Endothelial cell of umbilical vein (primary cell): Measurements from ENCODE around the gene KIF23. TPM values are rescaled to one million over a fixed set of nuclear protein-coding genes. Genes with fewer than 3 reads are reported as not detected.

Experiments used
- BruUV-seq: library from RNA; stranded (reverse); fragments of 400-500 nt; replicated peaks from 2 replicates; lab custom pipeline; 2021; lab: Mats Ljungman, UMichigan
- CTCF ChIA-PET: fragments of 300-600, 350-600 bp; sonication (Branson Sonifier 250); formaldehyde crosslinking; loops from one replicate; lab custom pipeline; 2021; ENCODE audit warnings: antibody characterized with exemption, inconsistent platforms; lab: Charles Lee
- POLR2A ChIA-PET: fragments of 300-600, 350-600 bp; sonication (Branson Sonifier 250); formaldehyde crosslinking; loops from one replicate; lab custom pipeline; 2021; ENCODE audit warnings: antibody characterized with exemption, inconsistent platforms; lab: Charles Lee
- DNase-seq: peaks from one replicate; pipeline ENCODE4 v3.0.0-alpha.2; 2011; ENCODE audit warnings: low read depth, low spot score
- FAIRE-seq: peaks from 2 replicates; lab custom pipeline; 2011; peaks lifted over from hg19 to GRCh38; lab: Jason Lieb, UNC
- H2AFZ ChIP-seq: 2 replicates; pipeline ENCODE4 v1.6.0; 2012; ENCODE audit warnings: low read depth, low read length, control low read depth, inconsistent platforms
- H3K27ac ChIP-seq: 2 replicates; pipeline ENCODE4 v1.5.1; 2011; ENCODE audit warnings: low read depth, mild to moderate bottlenecking, control low read depth, low read length, moderate library complexity; ENCODE audit not compliant: insufficient read depth
- H3K27me3 ChIP-seq, 2 experiments: 2 replicates each; pipeline versions ENCODE4 v1.6.0 to v1.6.1; 2011; ENCODE audit warnings: low read length in 2 of 2, mixed read lengths in 1 of 2; ENCODE audit not compliant: control insufficient read depth in 2 of 2, insufficient read depth in 2 of 2
- H3K36me3 ChIP-seq, 2 experiments: 2 replicates in 1 of 2; 3 replicates in 1 of 2; pipeline ENCODE4 v1.5.1; 2011; ENCODE audit warnings: low read length in 2 of 2, mild to moderate bottlenecking in 1 of 2, moderate library complexity in 1 of 2; ENCODE audit not compliant: control insufficient read depth in 2 of 2, insufficient read depth in 2 of 2; ENCODE audit errors: extremely low read depth in 1 of 2
- H3K4me1 ChIP-seq: 3 replicates; pipeline ENCODE4 v1.5.1; 2011; ENCODE audit warnings: mild to moderate bottlenecking, low read length; ENCODE audit not compliant: control insufficient read depth, insufficient read depth; ENCODE audit errors: extremely low read depth
- H3K4me2 ChIP-seq: 2 replicates; pipeline ENCODE4 v1.6.1; 2011; ENCODE audit warnings: low read length, control low read depth, mixed read lengths; ENCODE audit not compliant: insufficient read depth
- H3K4me3 ChIP-seq, 3 experiments: fragments of 200-600 bp in 1 of 3; sonication (generic), shearing (Covaris generic) in 1 of 3; replicated peaks in 1 of 3; 2 replicates each; pipeline ENCODE4 v1.5.1; 2011 to 2016; ENCODE audit warnings: control low read depth in 3 of 3, low read length in 3 of 3, mild to moderate bottlenecking in 2 of 3, inconsistent platforms in 1 of 3, low read depth in 1 of 3, moderate library complexity in 1 of 3; ENCODE audit not compliant: insufficient read depth in 1 of 3
- H3K79me2 ChIP-seq: 2 replicates; pipeline ENCODE4 v1.6.0; 2012; ENCODE audit warnings: low read length, inconsistent platforms; ENCODE audit not compliant: control insufficient read depth, insufficient read depth
- H3K9ac ChIP-seq: replicated peaks from 2 replicates; pipeline ENCODE3; 2011; ENCODE audit warnings: low read length, control low read depth; ENCODE audit not compliant: insufficient read depth; ENCODE audit errors: extremely low read depth
- H3K9me1 ChIP-seq: replicated peaks from 3 replicates; pipeline ENCODE4 v1.6.0; 2011; ENCODE audit warnings: mild to moderate bottlenecking, low read length; ENCODE audit not compliant: control insufficient read depth, insufficient read depth; ENCODE audit errors: extremely low read depth
- H3K9me3 ChIP-seq: replicated peaks from 2 replicates; pipeline ENCODE4 v1.5.1; 2012; ENCODE audit warnings: low read length, inconsistent platforms; ENCODE audit not compliant: control insufficient read depth, insufficient read depth
- H4K20me1 ChIP-seq: replicated peaks from 2 replicates; pipeline ENCODE3; 2011; ENCODE audit warnings: mild to moderate bottlenecking, low read length; ENCODE audit not compliant: control insufficient read depth, insufficient read depth; ENCODE audit errors: extremely low read depth
- EZH2 ChIP-seq: IDR thresholded peaks from 2 replicates; pipeline ENCODE4 v1.6.1; 2012; ENCODE audit warnings: borderline replicate concordance, low read depth, mild to moderate bottlenecking, moderate library complexity, low read length, inconsistent platforms; ENCODE audit not compliant: severe bottlenecking
- FOS ChIP-seq: IDR thresholded peaks from 2 replicates; pipeline ENCODE4 v1.6.1; 2011; ENCODE audit warnings: mild to moderate bottlenecking, low read length, moderate library complexity, borderline replicate concordance; ENCODE audit not compliant: insufficient read depth
- GATA2 ChIP-seq: IDR thresholded peaks from 2 replicates; pipeline ENCODE4 v1.7.0; 2011; ENCODE audit warnings: low read depth, mild to moderate bottlenecking, moderate library complexity, mixed read lengths, low read length; ENCODE audit not compliant: insufficient read length, insufficient read depth
- JUN ChIP-seq: IDR thresholded peaks from 2 replicates; pipeline ENCODE4 v1.6.1; 2011; ENCODE audit warnings: borderline replicate concordance, low read depth; ENCODE audit not compliant: insufficient read length, insufficient read depth
- MYC ChIP-seq: IDR thresholded peaks from one replicate; pipeline ENCODE4 v1.6.1; 2011; ENCODE audit warnings: mild to moderate bottlenecking, low read depth, low read length
- POLR2A ChIP-seq: IDR thresholded peaks from 2 replicates; pipeline ENCODE4 v1.6.1; 2012; ENCODE audit warnings: low read depth, mild to moderate bottlenecking, control low read depth, low read length
- POLR2AphosphoS5 ChIP-seq: IDR thresholded peaks from 2 replicates; pipeline ENCODE4 v1.6.1; 2012; ENCODE audit warnings: low read depth, mild to moderate bottlenecking, control low read depth, low read length, moderate library complexity; ENCODE audit not compliant: insufficient read depth
- dilution Hi-C: fragments of 300-500 bp; cut with MboI; formaldehyde crosslinking; loops from one replicate; pipeline ENCODE4 v1.15.0; 2019; ENCODE audit warnings: low sequenced_read_pairs; ENCODE audit not compliant: extremely low pct_ligation_motif_present
- intact Hi-C: fragments of 100-400 bp; cut with micrococcal nuclease; formaldehyde crosslinking; loops from one replicate; pipeline ENCODE4 v1.10.0; 2022
- polyA plus RNA-seq, 4 experiments: library from polyadenylated mRNA; depleted of rRNA in 3 of 4; stranded (reverse) in 3 of 4; unstranded in 1 of 4; fragments of >200 nt; gene quantifications; 2 replicates each; pipeline versions ENCODE4 v1.2.1 to v1.2.3, GENCODE V29; 2011 to 2012; ENCODE audit warnings: missing spikeins in 1 of 4
- total RNA-seq: library from RNA; stranded (reverse); gene quantifications from 2 replicates; pipeline ENCODE4 v1.2.3, GENCODE V29; 2021
- TF ChIP-seq, protein P1 (sequence below): IDR thresholded peaks from 2 replicates; pipeline ENCODE4 v1.6.1; 2011; ENCODE audit not compliant: insufficient read depth, insufficient read length
- TF ChIP-seq, protein P2 (sequence below), 2 donors: IDR thresholded peaks; 1 replicate in 1 of 2; 2 replicates in 1 of 2; pipeline ENCODE4 v1.5.1; 2011; ENCODE audit warnings: low read length in 2 of 2, mild to moderate bottlenecking in 2 of 2, moderate library complexity in 2 of 2, control low read depth in 1 of 2, inconsistent platforms in 1 of 2, low read depth in 1 of 2; ENCODE audit not compliant: insufficient read depth in 1 of 2; ENCODE audit errors: extremely low read depth in 1 of 2

KIF23 gene
- total and polyA plus RNA-seq, 2 donors (not counting 3 experiments of a cell fraction or from before 2014, with no cell fraction given): 25.4 to 64.7 TPM

DNA sequence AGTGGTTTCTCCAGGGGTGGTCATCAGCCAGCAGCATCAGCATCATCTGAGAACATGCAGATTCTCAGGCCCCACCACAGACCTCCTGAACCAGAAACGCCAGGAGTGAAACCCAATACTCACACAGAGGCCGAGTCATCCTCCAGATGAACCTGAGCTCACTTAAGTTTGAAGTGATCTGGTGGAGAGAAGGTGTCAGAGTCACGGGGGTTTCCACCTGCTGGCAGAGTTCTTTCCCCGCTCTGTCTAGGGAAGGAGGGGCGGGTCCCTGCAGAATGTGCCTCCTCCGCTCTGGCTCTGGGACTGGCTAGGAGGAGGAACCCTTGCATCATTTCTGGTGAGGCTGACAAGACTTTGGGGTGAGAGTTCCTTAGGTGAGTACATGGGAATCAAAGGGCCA is 13.3 kb upstream of the KIF23 start:
- FAIRE-seq: no peak
- H3K4me2 ChIP-seq: no peak overlapping the region
- no peaks in the 10 kb centered on the region for H3K4me1 ChIP-seq
- dilution Hi-C loops (no loop called here), intact Hi-C loops (no loop called here)
- TF ChIP-seq, protein P1, sequence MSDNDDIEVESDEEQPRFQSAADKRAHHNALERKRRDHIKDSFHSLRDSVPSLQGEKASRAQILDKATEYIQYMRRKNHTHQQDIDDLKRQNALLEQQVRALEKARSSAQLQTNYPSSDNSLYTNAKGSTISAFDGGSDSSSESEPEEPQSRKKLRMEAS: no peak
- no peak for TF ChIP-seq FOS
- TF ChIP-seq MYC: no peak
- no peak for TF ChIP-seq POLR2AphosphoS5
- TF ChIP-seq POLR2A: no peak
- no peaks in the 10 kb centered on the region for H3K27me3 ChIP-seq
- H3K9me1 ChIP-seq: no peaks in the 10 kb centered on the region
- H3K4me3 ChIP-seq: no peak overlapping the region
- H3K9ac ChIP-seq: no peak overlapping the region
- ChIA-PET CTCF (no interaction called here), POLR2A (no interaction called here)
- H4K20me1 ChIP-seq: no peaks in the 10 kb centered on the region
- DNase-seq: no peak
- H3K79me2 ChIP-seq: no peaks in the 10 kb centered on the region
- H3K9me3 ChIP-seq: no peaks in the 10 kb centered on the region
- BruUV-seq: no TSS peak
- H2AFZ ChIP-seq: no peak overlapping the region
- H3K36me3 ChIP-seq: no peaks in the 10 kb centered on the region
- H3K27ac ChIP-seq: no peak overlapping the region

DNA sequence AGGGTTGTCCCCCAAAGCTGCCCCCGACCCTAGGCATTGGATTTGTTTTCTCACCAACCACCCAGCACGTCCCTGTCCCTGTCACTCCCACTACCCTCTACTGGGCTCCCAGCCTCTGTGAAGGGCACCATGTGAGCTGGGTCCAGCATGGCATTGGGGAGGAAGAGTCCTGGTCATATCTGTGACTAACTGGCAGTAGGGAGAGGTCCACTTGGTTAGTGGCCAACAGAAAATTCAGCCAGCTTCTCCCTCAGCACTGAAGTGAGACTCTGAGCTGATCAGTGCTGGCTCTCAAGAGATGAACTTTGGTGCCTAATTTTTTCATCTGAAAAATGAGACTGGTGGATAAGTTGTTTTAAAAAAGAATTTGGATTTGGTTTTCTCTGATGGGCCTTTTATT is 11.3 kb upstream of the KIF23 start:
- Histone ChIP-seq H3K9me3 (no peaks in the 10 kb centered on the region), H3K4me3 (no peak overlapping the region), H3K27ac (no peak overlapping the region), H3K4me1 (no peaks in the 10 kb centered on the region), H4K20me1 (no peaks in the 10 kb centered on the region), H3K9me1 (no peaks in the 10 kb centered on the region), H3K9ac (no peak overlapping the region), H2AFZ (no peak overlapping the region), H3K36me3 (no peaks in the 10 kb centered on the region), H3K4me2 (no peak overlapping the region), H3K27me3 (no peaks in the 10 kb centered on the region), H3K79me2 (no peaks in the 10 kb centered on the region)
- CTCF ChIA-PET: interaction anchor here (2.1 kb wide), 1 partner anchor 8 kb away, joined by 22 read pairs; no protein-coding TSS in a partner anchor
- dilution Hi-C loops (no loop called here), intact Hi-C loops (no loop called here)
- FAIRE-seq: no peak
- BruUV-seq: no TSS peak
- POLR2A ChIA-PET: no interaction called here
- no peak for DNase-seq
- TF ChIP-seq, protein P2, sequence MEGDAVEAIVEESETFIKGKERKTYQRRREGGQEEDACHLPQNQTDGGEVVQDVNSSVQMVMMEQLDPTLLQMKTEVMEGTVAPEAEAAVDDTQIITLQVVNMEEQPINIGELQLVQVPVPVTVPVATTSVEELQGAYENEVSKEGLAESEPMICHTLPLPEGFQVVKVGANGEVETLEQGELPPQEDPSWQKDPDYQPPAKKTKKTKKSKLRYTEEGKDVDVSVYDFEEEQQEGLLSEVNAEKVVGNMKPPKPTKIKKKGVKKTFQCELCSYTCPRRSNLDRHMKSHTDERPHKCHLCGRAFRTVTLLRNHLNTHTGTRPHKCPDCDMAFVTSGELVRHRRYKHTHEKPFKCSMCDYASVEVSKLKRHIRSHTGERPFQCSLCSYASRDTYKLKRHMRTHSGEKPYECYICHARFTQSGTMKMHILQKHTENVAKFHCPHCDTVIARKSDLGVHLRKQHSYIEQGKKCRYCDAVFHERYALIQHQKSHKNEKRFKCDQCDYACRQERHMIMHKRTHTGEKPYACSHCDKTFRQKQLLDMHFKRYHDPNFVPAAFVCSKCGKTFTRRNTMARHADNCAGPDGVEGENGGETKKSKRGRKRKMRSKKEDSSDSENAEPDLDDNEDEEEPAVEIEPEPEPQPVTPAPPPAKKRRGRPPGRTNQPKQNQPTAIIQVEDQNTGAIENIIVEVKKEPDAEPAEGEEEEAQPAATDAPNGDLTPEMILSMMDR (IDR thresholded peaks at IDR 0.05; ENCODE audit: extremely low read depth in 1 of 2, insufficient read depth in 1 of 2, low read depth in 1 of 2, low read length in 2 of 2): no peak
- TF ChIP-seq, protein P1: no peak
- TF ChIP-seq JUN (no peak), POLR2AphosphoS5 (no peak), POLR2A (no peak), FOS (no peak), MYC (no peak), EZH2 (no peak), GATA2 (no peak)
